GM18498 (cell line): ENCODE data around the gene FGF21.

Experiments used
- ATAC-seq: cut with Tn5 transposase; IDR thresholded peaks from one replicate; pipeline ENCODE4 v1.9.1; 2021; ENCODE audit warnings: mild to moderate bottlenecking, moderate library complexity; ENCODE audit not compliant: unreplicated experiment

The FGF21 gene

DNA sequence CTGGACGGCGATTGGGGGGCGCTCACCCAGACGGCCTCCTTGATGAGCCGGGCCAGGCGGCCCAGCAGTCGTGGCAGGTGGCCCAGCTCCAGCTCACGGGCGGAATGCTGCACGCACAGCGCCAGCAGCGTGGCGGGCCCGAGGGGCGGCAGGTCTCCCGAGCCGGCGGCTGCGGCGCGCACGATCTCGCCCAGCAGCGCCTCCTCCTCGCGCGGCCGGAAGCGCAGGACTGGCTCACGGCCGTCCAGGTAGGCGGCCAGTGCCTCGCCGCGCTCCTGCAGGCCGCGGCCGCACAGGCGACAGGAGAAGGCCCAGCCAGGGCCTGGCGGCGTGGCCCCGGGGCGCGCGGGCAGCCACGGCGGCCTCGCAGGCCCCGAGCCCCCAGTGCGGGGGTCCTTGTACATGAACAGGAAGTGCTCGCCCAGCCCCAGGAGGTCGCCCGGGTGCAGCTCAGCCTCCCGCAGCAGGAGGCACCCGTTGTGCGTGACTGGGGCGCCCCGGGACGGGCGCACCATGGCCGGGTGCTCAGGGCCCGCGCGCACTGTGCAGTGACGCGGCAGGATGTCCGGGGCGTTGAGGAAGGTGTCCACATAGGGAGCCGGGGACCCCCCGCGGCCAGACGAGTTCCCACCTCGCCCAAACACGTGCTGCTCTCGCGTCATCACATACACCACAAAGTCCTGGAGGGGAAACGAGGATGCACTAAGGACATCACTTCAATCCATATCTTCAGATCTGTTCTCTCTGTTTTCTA lies 26.2 kb upstream of the FGF21 start:
- ATAC-seq: no peak

DNA sequence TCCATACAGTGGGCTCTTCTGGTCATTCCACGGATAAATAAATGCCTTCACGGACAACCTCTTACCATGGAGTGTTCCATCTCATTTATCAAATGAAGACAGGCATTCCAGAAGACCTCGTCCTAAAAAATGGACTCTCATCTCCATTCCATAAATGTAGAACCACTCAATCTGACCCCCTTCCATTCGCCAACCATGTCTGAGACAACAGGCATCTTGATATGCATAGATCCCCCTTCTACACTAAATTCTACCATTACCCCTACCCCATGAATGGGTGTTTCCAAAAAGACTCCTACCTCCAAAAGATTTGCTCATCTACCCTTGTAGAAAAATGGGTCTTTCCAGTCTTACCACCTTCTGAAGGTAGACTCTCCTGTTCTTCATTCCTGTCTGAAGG lies 23.9 kb upstream of the FGF21 start:
- no peak for ATAC-seq

DNA sequence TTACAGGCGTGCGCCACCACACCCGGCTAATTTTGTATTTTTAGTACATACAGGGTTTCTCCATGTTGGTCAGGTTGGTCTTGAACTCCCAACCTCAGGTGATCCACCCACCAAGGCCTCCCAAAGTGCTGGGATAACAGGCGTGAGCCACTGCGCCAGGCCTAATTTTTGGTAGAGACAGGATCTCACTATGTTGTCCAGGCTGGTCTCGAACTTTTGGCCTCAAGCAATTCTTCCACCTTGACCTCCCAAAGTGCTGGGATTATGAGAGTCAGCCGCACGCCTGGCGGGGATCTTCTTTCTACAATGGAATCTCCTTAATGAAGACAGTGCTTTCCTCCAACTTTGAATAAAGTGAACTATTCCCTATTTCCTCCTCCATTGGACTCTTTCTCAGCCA lies 20.7 kb upstream of the FGF21 start:
- no peak for ATAC-seq

DNA sequence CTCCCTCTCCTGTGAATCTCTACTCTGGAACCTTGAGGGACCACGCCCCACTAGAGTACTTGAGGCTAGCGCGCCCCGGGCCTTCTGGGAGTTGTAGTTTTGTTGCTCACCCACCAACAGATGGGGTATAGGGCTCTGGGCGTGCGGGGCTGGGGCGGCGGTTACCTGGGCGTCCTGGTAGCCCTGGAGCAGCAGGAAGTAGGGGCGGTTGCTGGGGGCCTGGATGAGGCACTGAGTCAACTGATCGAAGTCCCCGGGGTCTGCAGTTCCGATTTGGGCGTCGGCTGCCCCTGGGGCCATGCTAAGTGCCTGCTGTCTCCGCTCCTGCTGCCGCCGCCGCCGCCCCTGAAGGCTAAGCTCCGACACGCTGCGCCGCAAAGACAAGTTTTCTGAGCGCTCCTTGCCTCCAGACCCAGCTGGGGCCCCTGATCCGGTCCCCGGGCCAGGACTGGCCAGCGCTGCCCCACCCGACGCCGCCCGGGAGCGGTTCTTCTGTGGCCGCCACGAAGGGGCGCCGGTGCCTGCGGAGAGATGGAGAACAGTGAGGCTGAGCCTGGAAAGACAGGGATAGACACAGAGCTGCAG lies 20.2 kb upstream of the FGF21 start:
- no peak for ATAC-seq

DNA sequence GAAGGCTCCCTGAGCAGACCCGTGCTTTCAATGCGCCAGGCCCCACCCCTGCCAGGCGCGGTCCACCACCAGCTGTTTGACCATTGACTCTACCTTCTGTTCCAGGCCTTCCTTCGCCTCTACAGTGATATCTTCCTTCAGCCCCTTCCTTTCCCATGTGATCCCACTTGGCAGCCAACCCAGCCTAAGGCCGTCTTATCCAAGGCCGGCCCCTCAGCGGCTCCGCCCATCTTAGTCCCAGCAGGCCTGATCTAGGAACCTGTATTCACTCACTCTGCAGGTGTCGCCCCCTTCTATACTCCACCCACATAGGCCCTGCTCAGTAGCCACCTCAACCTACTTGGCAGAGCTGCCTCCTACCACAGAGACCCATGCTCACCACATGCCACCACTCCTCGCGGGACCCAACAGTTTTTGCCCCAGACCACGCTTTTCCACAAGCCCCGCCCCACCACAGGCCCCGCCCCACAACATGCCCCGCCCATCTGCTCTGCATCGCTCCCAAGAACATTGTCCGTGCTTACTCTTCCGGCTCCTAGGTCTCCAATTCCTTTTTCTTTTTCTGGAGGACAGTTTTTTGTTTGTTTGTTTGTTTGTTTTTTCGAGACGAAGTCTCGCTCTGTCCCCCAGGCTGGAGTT lies 17.8 kb upstream of the FGF21 start:
- no peak for ATAC-seq

DNA sequence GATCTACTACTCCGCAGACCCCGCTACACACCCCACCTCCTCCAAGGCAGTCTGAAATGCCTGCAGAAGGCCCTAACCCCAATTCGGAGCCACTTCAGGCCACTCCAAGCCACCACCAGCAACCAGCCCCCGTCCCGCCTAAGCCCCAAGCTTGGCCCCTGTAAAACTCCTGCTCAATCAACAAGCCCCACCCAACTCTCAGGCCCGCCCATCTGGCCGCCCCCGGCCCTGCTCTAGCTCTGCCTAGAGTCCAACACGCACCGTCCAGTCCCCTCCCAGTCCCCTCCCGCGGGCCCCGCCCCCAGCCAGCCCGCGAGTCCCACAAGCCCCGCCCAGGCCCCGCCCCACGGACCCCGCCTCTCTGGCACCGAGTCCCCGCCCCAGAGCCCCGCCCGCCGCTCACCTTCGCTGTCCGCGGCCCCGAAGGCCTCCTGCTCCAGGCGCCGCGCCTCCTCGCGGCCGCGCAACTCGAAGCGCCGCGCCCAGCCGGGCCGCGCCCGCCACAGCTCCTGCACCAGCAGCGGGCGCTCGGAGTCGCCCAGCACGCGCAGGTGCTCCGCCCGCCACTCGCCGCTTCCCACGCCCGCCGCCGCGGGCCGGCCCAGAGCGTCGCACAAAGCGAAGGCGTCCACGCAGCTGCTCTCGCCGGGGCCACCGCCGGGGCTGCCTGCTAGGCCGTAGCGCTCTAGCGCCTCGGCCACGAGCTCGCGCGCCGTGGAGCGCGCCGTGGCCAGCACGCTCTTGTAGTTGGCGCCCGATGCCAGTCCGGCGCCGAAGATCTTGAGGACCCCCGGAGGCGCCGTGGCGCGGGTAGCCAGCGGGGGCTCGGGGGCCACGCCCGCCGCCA lies 16.5 kb upstream of the FGF21 start:
- peak; percentile 84 for ATAC-seq

DNA sequence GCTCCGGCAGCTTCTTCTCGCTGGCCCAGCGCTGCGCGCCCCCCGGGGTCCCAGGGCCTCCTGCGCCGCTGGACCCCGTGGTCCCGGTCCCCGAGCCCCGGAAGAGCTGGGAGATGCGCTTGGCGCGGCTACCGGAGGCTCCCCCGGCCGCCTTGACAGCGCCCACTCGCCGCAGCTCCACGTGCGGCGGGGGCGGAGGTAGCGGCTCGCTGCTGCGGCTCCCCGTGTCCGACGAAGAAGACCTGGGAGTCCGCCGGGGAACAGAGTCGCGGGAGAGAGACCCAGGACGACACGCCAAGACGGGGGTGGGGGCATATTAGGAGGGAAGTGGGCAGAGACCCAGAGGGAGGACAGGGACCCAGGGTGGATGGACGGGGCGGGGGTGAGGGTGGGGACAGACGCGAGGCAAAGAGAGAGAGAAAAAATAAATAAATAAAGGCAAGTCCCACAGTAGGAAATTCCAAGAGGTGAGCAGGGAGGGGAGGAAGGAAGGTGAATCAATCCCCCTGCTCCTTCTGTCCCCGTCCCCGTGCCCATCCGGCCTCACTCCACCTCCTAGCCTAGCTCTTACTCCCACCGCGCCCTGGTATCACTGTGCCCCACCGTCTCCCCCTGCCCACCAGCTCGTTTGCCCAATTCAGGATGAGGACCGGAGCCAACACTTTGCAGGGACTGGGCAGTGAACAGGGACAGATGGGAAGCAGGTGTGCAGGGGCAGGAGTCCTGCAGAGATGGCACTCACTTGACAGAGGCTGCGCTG lies 15.7 kb upstream of the FGF21 start:
- ATAC-seq: peak; percentile 23

DNA sequence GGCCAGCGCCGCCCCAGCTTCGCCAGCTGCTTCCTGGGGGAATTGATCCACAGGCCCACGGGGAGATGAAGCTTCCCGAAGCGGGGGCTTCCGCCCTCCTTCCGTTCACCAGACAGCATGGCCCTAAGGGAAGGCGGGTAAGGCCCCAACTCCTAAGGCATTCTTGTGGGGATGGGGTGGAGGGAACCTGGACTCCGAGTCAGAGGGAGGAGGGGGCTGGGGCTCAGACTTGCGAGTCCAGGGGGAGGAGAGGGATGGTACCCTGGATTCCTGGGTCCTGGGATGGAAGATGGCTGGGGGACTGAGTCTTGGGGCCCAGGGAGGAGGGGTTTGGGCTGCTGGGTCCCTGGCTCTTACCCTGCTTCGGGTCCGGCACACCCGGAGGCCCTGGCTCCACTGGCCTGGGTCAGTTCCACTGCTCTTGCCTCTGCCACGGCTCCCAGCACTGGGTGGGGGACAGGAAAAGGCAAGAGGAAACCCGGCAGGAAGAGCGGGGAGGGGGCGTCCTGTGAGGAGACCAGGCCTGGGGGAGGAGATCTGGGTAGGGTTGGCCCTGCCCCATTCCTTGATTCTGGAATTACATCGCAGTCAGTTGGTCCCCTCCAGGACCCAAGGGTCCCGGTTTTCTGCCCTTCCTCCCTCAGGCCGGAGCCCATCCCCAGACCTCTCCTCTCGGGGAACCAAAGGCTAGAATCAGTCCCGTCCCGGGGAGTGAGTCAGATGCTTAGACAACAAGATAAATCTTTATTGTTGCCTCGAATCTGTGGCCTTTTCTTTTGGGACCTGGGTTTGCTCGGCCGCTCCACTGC lies 15.0 kb upstream of the FGF21 start, which contains the start of gene RASIP1:
RASIP1 (minus strand) TSS at position 447 of the 809 bp plus-strand sequence; CDS start at position 119, 328 bp downstream.
- no peak for ATAC-seq

DNA sequence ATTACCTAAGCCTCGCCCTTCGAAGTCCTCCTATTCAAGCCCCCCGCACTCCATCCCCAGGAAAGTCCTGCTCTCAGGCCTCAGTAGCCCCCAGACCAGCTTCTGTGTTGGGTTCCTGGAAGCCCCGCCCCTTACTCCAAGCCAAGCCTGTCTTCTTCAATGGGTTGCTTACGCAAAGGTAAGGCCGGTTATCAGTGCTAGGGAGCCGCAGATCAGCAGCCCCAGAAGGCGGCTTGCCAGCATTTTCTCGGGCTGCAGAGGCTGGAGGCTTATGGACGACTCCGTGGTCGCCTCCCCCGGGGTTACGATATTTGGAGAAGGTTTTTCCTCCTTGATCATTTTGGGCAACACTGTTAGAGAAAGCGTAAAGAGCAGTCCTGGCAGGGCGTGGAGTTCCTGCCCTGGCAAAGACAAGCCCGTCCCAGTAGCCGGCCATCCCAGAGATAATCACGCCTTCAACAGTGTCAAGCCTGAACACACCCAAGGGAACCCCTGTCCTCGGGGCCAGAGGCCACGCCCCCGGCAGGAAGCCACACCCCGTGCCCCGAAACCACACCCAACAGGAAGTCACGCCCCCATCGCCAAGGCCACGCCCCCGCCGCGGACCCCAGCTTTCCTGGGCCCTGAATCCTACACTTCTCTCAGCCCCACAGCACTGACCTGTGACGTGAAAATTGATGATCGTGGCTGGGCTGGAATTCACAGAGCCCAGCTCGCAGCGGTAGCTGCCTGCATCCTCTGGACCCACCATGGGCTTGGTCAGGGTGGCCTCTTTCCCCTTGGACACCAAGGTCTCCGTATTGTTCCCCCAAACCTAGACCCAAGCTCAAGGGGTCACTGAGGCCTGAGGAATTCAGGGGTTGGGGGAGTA lies 14.0 kb upstream of the FGF21 start:
- no peak for ATAC-seq

DNA sequence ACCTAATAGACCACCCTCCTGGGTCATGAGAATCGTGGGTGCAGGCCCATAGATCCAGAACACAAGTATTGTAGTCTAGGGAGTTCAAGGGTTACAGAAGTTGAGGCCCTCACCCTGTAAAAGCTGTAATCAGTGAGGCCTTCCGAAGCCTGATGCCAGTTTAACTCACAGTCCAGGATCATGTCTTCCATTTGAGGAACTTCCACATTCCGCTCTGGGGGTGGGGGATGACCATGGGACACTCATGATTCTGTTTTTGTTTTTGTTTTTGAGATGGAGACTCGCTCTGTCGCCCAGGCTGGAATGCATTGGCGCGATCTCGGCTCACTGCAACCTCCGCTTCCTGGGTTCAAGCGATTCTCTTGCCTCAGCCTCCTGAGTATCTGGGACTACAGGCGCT lies 13.2 kb upstream of the FGF21 start:
- ATAC-seq: no peak

DNA sequence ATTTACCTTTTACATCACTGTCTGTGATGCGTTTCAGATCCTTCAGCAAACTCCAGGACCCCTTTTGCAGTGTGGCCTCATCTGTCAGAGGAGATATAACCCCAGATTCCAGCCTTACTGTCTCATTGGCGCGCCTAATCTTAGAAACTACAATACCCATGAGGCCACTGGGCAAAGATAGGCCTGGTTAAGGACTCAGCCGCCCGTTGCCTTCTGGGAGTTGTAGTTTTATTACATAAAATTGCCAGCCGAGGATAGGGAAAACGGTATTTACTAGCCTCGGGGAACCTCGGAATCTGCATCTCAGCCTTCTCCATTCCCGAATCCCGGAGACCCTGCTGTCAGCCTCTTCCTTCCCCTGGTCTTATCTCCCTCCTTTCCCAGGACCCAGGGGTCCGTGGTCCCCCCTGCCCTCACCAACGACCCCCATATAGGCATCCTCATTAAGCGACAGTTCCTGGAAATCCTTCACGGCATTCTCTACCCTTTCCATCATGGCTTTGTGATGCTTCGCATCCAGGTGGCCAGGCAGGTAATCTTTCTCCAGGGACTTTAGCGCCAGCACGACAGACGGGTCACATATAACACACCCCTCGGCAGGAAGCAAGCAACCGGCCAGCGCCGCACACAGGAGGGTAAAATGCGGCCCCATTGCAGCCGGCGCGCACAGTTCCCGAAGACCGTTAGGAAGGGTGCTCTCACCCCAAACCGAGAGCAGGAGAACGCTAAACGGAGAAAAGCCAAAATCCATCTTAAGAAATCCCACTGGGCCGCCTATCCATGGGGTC lies 9.9 kb upstream of the FGF21 start:
- ATAC-seq: no peak

DNA sequence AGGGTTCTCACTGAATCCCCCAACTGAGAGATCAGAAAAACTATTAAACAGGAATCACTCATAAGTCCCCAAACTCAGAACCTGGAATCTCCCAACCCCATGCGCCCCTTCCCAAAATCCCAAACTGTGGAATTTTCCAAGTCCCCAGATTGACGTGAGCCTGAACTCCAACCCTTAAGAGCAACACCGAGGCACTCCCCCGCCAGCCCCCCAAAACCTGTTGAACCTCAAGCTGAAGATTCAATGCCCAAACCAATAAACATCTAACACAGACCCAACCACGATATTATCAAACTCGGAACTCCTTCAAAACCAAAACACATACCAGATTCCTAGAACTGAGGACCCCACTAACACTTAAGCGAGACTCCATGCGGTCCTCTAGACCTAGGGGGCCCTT lies 9.2 kb upstream of the FGF21 start:
- no peak for ATAC-seq

DNA sequence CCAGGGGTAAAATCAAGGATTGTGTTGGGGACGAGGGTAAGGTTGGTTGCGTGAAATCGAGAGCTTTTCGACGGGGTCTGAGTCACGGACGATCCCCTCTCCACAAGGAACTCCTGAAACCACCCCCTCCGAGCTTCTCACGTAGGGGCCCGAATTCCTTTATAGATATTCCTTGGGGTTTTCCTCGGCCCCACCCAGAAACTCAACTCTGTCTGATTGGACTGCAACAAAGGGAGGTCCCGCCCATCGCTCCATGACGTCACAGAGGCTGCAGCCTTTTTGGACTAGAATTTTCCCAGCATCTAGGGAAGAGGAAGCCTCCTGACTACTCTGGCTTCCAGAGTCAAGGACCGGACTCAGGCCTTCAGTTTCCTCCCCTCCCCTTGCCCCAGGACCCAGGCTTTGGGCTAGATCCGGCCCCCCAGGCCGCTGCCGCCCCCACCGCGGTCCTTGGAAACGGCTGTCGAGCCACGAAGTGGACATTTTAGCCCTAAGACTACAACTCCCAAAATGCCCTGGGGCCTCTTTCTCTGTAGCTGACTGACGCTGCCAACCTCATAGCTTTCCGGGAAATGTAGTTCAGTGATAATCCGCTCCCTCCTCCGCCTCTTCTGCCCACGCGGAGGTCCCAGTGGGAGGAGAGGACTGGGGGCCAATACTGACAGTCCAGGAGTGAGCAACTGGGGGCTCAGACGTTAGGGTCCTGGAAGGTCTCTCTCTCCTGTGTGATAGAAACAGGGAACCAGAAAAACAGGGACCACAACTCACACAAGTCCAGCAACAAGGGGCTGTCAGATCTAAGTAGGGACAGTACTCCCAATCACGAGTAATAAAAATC lies 8.4 kb upstream of the FGF21 start, which contains the start of gene IZUMO1:
IZUMO1 (minus strand) TSS at position 172 of the 838 bp plus-strand sequence. CDS start 1,050 bp downstream, outside the sequence.
- no peak for ATAC-seq

DNA sequence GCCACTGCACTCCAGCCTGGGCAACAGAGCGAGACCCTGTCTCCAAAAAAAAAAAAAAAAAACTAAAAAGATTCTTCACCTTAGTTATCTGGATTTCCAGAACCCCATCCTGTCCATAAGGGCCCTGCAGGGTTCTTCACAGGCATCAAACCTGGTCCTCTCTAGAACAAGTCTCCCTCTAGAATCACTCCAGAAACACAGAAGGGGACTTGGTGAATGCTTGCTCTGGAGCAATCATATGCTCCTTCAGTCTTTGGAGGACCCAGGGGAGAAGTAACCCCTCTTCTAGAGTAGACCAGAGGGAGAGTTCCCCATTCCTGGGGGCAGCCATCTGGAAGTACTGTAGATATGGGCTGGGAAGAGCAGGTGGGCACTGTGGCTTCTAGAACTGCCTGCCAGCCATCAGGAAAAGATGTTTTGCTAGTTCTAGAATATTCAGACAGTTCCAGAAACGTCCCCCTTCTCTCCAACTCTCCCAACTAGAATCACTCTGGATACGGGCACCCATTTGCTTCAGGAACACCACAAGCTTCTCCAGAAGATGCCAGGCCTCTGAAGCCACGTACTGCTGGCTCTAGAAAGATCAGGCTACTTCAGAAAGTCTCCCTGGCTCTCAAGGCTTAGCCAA lies 5.6 kb upstream of the FGF21 start:
- no peak for ATAC-seq

DNA sequence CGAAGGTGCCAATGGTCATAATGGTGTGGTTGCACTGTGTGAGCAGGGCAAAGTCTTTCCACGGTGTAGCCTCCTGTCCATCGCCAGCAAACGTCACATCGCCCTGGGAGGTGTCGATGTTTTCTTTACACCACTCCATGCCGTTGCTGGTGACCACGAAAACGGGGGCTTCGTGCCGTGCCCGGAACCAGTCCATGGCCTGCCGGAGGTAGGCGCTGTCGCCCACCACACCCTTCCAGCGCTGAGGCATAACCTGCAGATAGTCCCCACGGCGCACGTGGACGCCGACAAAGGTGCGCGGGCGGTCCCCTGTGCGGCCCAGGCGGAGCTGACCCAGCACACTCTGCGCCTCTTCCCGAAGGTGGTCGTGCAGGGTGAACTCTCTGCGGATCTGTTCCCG lies 5.0 kb upstream of the FGF21 start:
- ATAC-seq: no peak

DNA sequence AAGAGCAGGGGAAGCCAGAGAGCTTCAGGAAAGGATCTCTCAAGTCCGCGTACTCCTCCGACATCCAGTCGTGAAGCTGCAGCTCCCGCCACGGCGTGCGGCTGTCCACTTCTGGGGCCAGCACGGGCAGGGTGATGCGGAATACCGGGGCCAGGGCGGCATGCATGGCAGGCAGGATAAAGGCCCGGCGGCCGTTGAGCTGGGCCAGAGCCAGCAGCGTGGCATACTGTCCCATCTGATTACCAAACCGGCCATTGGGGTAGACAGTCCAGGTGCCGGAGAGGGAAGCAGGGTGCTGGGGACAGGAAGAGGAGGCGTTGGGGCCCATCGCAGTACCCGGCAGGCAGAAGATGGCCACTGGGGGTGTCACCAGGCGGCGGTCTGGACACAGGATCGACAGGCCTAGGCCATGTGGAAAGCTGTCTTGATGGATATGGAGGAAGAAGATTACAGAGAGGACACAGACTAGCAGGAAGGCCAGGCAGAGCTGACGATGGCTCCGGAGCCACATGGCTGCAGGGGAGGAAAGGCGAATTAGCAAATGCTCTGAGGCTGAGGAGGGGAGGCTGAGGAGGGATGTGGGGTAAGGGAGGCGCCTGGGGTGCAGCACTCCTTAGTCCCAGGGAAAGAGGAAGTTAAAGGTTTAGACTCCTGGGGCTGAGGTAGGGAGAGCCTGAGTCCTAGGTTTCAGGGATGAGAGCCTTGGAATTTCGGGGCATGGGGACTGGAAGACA lies 4.4 kb upstream of the FGF21 start:
- ATAC-seq: no peak
